K562 (cell line): ENCODE results near the gene QPRT. TPM values are rescaled to one million over a fixed set of nuclear protein-coding genes. Genes with fewer than 3 reads are reported as not detected.

ENCODE experiments used
- HMG20B ChIP-seq: fragments of 250-450 bp; sonication (Bioruptor Pico); IDR thresholded peaks from 2 replicates; pipeline ENCODE4 v1.5.0; 2021; ENCODE audit warnings: mild to moderate bottlenecking
- KLF16 ChIP-seq: IDR thresholded peaks from 2 replicates; pipeline ENCODE4 v1.6.1; 2016; ENCODE audit warnings: antibody characterized with exemption
- NFIC ChIP-seq: fragments of 450-650 bp; IDR thresholded peaks from 2 replicates; pipeline ENCODE4 v1.6.1; 2017; ENCODE audit warnings: mild to moderate bottlenecking, inconsistent platforms
- NR3C1 ChIP-seq: sonication (generic); formaldehyde crosslinking; IDR thresholded peaks from 2 replicates; pipeline ENCODE4 v1.8.1; 2022; ENCODE audit warnings: missing genetic modification reagents
- PHB2 ChIP-seq: fragments of 450-650 bp; IDR thresholded peaks from 2 replicates; pipeline ENCODE4 v1.6.1; 2017; ENCODE audit warnings: low read depth
- PML ChIP-seq: IDR thresholded peaks from 2 replicates; pipeline ENCODE4 v1.6.1; 2012; ENCODE audit warnings: low read length, inconsistent platforms
- PYGO2 ChIP-seq: fragments of 450-650 bp; IDR thresholded peaks from 2 replicates; pipeline ENCODE4 v1.6.1; 2016; ENCODE audit warnings: mild to moderate bottlenecking, missing genetic modification characterization, moderate library complexity, missing compliant biosample characterization
- RBM25 ChIP-seq: fragments of 200-400 bp; formaldehyde crosslinking; IDR thresholded peaks from 2 replicates; pipeline ENCODE4 v1.6.1; 2018; ENCODE audit warnings: low read length, low read depth, moderate library complexity; ENCODE audit not compliant: severe bottlenecking
- SAFB ChIP-seq: fragments of 200-400 bp; formaldehyde crosslinking; IDR thresholded peaks from 2 replicates; pipeline ENCODE4 v1.6.1; 2017; ENCODE audit warnings: low read depth, low read length, borderline replicate concordance
- SAP30 ChIP-seq: fragments of 200-600 bp; sonication (generic); IDR thresholded peaks from 2 replicates; pipeline ENCODE4 v1.6.1; 2012; ENCODE audit warnings: borderline replicate concordance, low read depth, mild to moderate bottlenecking, moderate library complexity, low read length, control low read depth, inconsistent platforms; ENCODE audit not compliant: insufficient read depth, poor library complexity, severe bottlenecking
- SIX5 ChIP-seq, 2 experiments: IDR thresholded peaks; 2 replicates each; pipeline ENCODE4 v1.6.1; 2011; ENCODE audit warnings: low read length in 2 of 2, borderline replicate concordance in 1 of 2, low read depth in 1 of 2, mild to moderate bottlenecking in 1 of 2, moderate library complexity in 1 of 2; ENCODE audit not compliant: insufficient read depth in 1 of 2
- SMAD1 ChIP-seq: fragments of 150-350 bp; IDR thresholded peaks from 2 replicates; pipeline ENCODE4 v1.6.1; 2014; ENCODE audit warnings: low read length, low read depth; ENCODE audit not compliant: partially characterized antibody
- SMARCA5 ChIP-seq: fragments of 450-650 bp; IDR thresholded peaks from 2 replicates; pipeline ENCODE4 v1.6.1; 2016
- STAT5B ChIP-seq: fragments of 250-450 bp; sonication (Bioruptor Pico); IDR thresholded peaks from 2 replicates; pipeline ENCODE4 v1.8.0; 2021; ENCODE audit warnings: mild to moderate bottlenecking, inconsistent platforms
- XRCC4 ChIP-seq: IDR thresholded peaks from one replicate; pipeline ENCODE4 v1.6.1; 2011; ENCODE audit not compliant: insufficient read depth, insufficient read length; ENCODE audit errors: extremely low read depth
- YY1 ChIP-seq, 3 experiments: IDR thresholded peaks; 2 replicates each; pipeline ENCODE4 v1.6.1; 2011; ENCODE audit warnings: low read length in 2 of 3, mild to moderate bottlenecking in 2 of 3, moderate library complexity in 2 of 3, borderline replicate concordance in 1 of 3, control low read depth in 1 of 3, low read depth in 1 of 3; ENCODE audit not compliant: insufficient read depth in 3 of 3, insufficient replicate concordance in 2 of 3, control insufficient read depth in 1 of 3, insufficient read length in 1 of 3; ENCODE audit errors: extremely low read depth in 1 of 3
- ZNF263 ChIP-seq: sonication (generic); formaldehyde crosslinking; IDR thresholded peaks from 2 replicates; pipeline ENCODE4 v1.8.0; 2022; ENCODE audit warnings: mild to moderate bottlenecking, missing genetic modification reagents, borderline replicate concordance
- ZNF445 ChIP-seq: fragments of 250-450 bp; sonication (Bioruptor Pico); IDR thresholded peaks from 2 replicates; pipeline ENCODE4 v1.4.0; 2020; ENCODE audit warnings: low read depth, mild to moderate bottlenecking, moderate library complexity
- ZNF668 ChIP-seq: fragments of 250-450 bp; sonication (Bioruptor Pico); IDR thresholded peaks from 2 replicates; pipeline ENCODE4 v1.8.0; 2022; ENCODE audit warnings: mild to moderate bottlenecking, inconsistent platforms
- polyA plus RNA-seq, 8 experiments: library from polyadenylated mRNA; depleted of rRNA in 4 of 8; stranded (reverse) in 5 of 8; unstranded in 3 of 8; fragments of >200 nt; fragmentation: Nextera tagmentation in 2 of 8; fragmentation: Illumina TruSeq in 1 of 8; extraction: Ambion mirVana in 2 of 8; extraction: Trizol in 1 of 8; gene quantifications; 2 replicates each; pipeline versions ENCODE4 v1.2.1 to v1.2.3, GENCODE V29; 2011 to 2014; ENCODE audit warnings: inconsistent platforms in 1 of 8, missing spikeins in 1 of 8
- total RNA-seq, 7 experiments: library from RNA; depleted of rRNA in 6 of 7; stranded (reverse); fragments of >200 nt in 6 of 7; fragmentation: Illumina TruSeq in 2 of 7; extraction: Trizol in 2 of 7; gene quantifications; 2 replicates each; pipeline versions ENCODE4 v1.2.1 to v1.2.3, GENCODE V29; 2011 to 2021; ENCODE audit warnings: low replicate concordance in 1 of 7
- TF ChIP-seq, protein P1 (sequence below), 2 experiments: fragments of 250-450 bp in 1 of 2; fragments of 450-650 bp in 1 of 2; sonication (Bioruptor Pico) in 1 of 2; IDR thresholded peaks; 2 replicates each; pipeline versions ENCODE4 v1.6.1 to v1.8.0; 2016 to 2021; ENCODE audit warnings: mild to moderate bottlenecking in 2 of 2, moderate library complexity in 2 of 2, missing compliant biosample characterization in 1 of 2, missing genetic modification characterization in 1 of 2
- TF ChIP-seq, protein P2 (sequence below): IDR thresholded peaks from 2 replicates; pipeline ENCODE4 v1.6.1; 2016; ENCODE audit warnings: missing genetic modification characterization, missing compliant biosample characterization

The QPRT gene
- total and polyA plus RNA-seq, 9 of the 15 experiments (the other 6 are each of a cell fraction or from before 2014, with no cell fraction given) = 7.7 to 112 (median 64.1) TPM

DNA sequence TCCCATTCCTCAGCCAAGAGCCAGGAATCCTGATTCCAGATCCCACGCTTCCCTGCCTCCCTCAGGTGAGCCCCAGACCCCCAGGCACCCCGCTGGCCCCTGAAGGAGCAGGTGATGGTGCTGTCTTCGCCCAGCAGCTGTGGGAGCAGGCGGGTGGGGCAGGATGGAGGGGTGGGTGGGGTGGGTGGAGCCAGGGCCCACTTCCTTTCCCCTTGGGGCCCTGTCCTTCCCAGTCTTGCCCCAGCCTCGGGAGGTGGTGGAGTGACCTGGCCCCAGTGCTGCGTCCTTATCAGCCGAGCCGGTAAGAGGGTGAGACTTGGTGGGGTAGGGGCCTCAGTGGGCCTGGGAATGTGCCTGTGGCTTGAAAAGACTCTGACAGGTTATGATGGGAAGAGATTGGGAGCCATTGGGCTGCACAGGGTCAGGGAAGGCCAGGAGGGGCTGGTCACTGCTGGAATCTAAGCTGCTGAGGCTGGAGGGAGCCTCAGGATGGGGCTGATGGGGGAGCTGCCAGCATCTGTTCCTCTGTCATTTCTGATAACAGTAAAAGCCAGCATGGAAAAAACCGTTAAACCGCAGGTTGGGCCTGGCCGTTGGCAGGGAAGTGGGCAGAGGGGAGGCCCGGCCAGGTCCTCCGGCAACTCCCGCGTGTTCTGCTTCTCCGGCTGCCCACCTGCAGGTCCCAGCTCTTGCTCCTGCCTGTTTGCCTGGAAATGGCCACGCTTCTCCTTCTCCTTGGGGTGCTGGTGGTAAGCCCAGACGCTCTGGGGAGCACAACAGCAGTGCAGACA is 15.8 kb upstream of the QPRT start, which contains the start of gene SPN (continued):
- TF ChIP-seq, protein P1, sequence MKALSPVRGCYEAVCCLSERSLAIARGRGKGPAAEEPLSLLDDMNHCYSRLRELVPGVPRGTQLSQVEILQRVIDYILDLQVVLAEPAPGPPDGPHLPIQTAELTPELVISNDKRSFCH (CRISPR knock-in tag; IDR thresholded peaks at IDR 0.05) = no peak
- TF ChIP-seq, protein P1 (tag; IDR thresholded peaks at IDR 0.05) = peak; percentile 61; the same call in 1 of the 2 replicates
- peak; percentile 88 for TF ChIP-seq PML
- no peak for TF ChIP-seq STAT5B
- peak; percentile 77 for TF ChIP-seq NFIC
- TF ChIP-seq RBM25 = no peak
- TF ChIP-seq PHB2 = peak; percentile 27; the same call in 1 of the 2 replicates
- no peak for TF ChIP-seq NR3C1 (CRISPR knock-in tag)
- TF ChIP-seq ZNF445 (CRISPR knock-in tag) = no peak
- peak; percentile 60; the same call in 1 of the 2 replicates for TF ChIP-seq ZNF263 (CRISPR knock-in tag)
- TF ChIP-seq KLF16 = peak; percentile 96
- TF ChIP-seq SIX5 (IDR thresholded peaks at IDR 0.05; ENCODE audit: borderline replicate concordance in 1 of 2, insufficient read depth in 1 of 2, low read depth in 1 of 2, low read length in 2 of 2) = no peak
- no peak for TF ChIP-seq SMAD1
- no peak for TF ChIP-seq ZNF668 (CRISPR knock-in tag)
- no peak for TF ChIP-seq PYGO2 (tag)
- TF ChIP-seq YY1 (IDR thresholded peaks at IDR 0.05; ENCODE audit: borderline replicate concordance in 1 of 3, control insufficient read depth in 1 of 3, extremely low read depth in 1 of 3, insufficient read depth in 3 of 3, insufficient read length in 1 of 3, insufficient replicate concordance in 2 of 3, low read depth in 1 of 3, low read length in 2 of 3) = peak in 1 of 3 experiments; percentile 33
- TF ChIP-seq XRCC4 = no peak
- no peak for TF ChIP-seq SAFB
- no peak for TF ChIP-seq SMARCA5
- TF ChIP-seq SAP30 = peak; percentile 5
- no peak for TF ChIP-seq HMG20B (CRISPR knock-in tag)
- TF ChIP-seq, protein P2, sequence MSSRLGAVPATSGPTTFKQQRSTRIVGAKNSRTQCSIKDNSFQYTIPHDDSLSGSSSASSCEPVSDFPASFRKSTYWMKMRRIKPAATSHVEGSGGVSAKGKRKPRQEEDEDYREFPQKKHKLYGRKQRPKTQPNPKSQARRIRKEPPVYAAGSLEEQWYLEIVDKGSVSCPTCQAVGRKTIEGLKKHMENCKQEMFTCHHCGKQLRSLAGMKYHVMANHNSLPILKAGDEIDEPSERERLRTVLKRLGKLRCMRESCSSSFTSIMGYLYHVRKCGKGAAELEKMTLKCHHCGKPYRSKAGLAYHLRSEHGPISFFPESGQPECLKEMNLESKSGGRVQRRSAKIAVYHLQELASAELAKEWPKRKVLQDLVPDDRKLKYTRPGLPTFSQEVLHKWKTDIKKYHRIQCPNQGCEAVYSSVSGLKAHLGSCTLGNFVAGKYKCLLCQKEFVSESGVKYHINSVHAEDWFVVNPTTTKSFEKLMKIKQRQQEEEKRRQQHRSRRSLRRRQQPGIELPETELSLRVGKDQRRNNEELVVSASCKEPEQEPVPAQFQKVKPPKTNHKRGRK (tag) = no peak
